Ishikawa (cell line): ENCODE measurements around the gene ANTXR1.

Experiments
- CEBPB ChIP-seq: IDR thresholded peaks from 2 replicates; pipeline ENCODE4 v1.6.1; 2012
- EGR1 ChIP-seq: IDR thresholded peaks from 2 replicates; pipeline ENCODE4 v1.6.1; 2012
- EP300 ChIP-seq: IDR thresholded peaks from 2 replicates; pipeline ENCODE4 v1.6.1; 2012; ENCODE audit warnings: borderline replicate concordance
- MAX ChIP-seq: IDR thresholded peaks from 2 replicates; pipeline ENCODE4 v1.6.1; 2012
- REST ChIP-seq: IDR thresholded peaks from 2 replicates; pipeline ENCODE4 v1.6.1; 2012; ENCODE audit warnings: low read depth, mild to moderate bottlenecking
- TEAD4 ChIP-seq: IDR thresholded peaks from 2 replicates; pipeline ENCODE4 v1.6.1; 2012
- USF1 ChIP-seq: IDR thresholded peaks from 2 replicates; pipeline ENCODE4 v1.6.1; 2012
- ZBTB7A ChIP-seq: IDR thresholded peaks from 2 replicates; pipeline ENCODE4 v1.6.1; 2012; ENCODE audit warnings: low read depth

- TF ChIP-seq CEBPB = no peak
- TF ChIP-seq TEAD4 = no peak
- no peak for TF ChIP-seq REST
- TF ChIP-seq MAX = no peak
- TF ChIP-seq ZBTB7A = no peak
- TF ChIP-seq EGR1 = no peak
- no peak for TF ChIP-seq USF1
- no peak for TF ChIP-seq EP300
These were observed 121.4 kb downstream of the ANTXR1 start for GRCh38 chr2:69134306-69134945.
